CD1c-positive myeloid dendritic cell (primary cell): ENCODE data around the gene HIVEP3.

ENCODE experiments used
- DNase-seq: peaks from one replicate; pipeline ENCODE4 v3.0.0-alpha.2; 2016; ENCODE audit errors: extremely low spot score

HIVEP3 gene

GRCh38 chr1:41789661-41790330 is 128.9 kb downstream of the HIVEP3 start:
- DNase-seq = peak; percentile 69

- DNase-seq = no peak
These were observed 130.3 kb downstream of the HIVEP3 start for GRCh38 chr1:41788427-41788826.

GRCh38 chr1:41784531-41785274 is 134.0 kb downstream of the HIVEP3 start:
- DNase-seq = peak; percentile 33

- DNase-seq = peak; percentile 84
These were observed 135.5 kb downstream of the HIVEP3 start for GRCh38 chr1:41783189-41783639.

- DNase-seq = no peak
These were observed 137.8 kb downstream of the HIVEP3 start for GRCh38 chr1:41780916-41781315.

- no peak for DNase-seq
These were observed 138.4 kb downstream of the HIVEP3 start for GRCh38 chr1:41780322-41780721.

GRCh38 chr1:41779360-41779759 is 139.4 kb downstream of the HIVEP3 start:
- no peak for DNase-seq

- no peak for DNase-seq
These were observed 141.0 kb downstream of the HIVEP3 start for GRCh38 chr1:41777695-41778094.

GRCh38 chr1:41776891-41777441 is 141.8 kb downstream of the HIVEP3 start:
- DNase-seq = no peak

GRCh38 chr1:41775956-41776585 is 142.7 kb downstream of the HIVEP3 start:
- no peak for DNase-seq

- no peak for DNase-seq
These were observed 144.2 kb downstream of the HIVEP3 start for GRCh38 chr1:41774471-41774990.

- DNase-seq = no peak
These were observed 144.9 kb downstream of the HIVEP3 start for GRCh38 chr1:41773842-41774241.

- no peak for DNase-seq
These were observed 145.6 kb downstream of the HIVEP3 start for GRCh38 chr1:41773144-41773591.

GRCh38 chr1:41769068-41769467 is 149.7 kb downstream of the HIVEP3 start:
- DNase-seq = no peak

- DNase-seq = peak; percentile 87
These were observed 150.1 kb downstream of the HIVEP3 start for GRCh38 chr1:41768583-41768982.

- DNase-seq = peak; percentile 18
These were observed 150.9 kb downstream of the HIVEP3 start for GRCh38 chr1:41767534-41768525.

GRCh38 chr1:41766546-41766945 is 152.2 kb downstream of the HIVEP3 start:
- peak; percentile 27 for DNase-seq

- no peak for DNase-seq
These were observed 152.7 kb downstream of the HIVEP3 start for GRCh38 chr1:41766041-41766440.

- peak; percentile 74 for DNase-seq
These were observed 153.6 kb downstream of the HIVEP3 start for GRCh38 chr1:41765152-41765551.

- DNase-seq = peak; percentile 64
These were observed 154.1 kb downstream of the HIVEP3 start for GRCh38 chr1:41764656-41765055.

GRCh38 chr1:41762777-41763176 is 155.9 kb downstream of the HIVEP3 start:
- DNase-seq = no peak
